ENCODE data around the gene EDEM3.

EDEM3 gene

GRCh38 chr1:184747089-184747955 lies 7.3 kb downstream of the EDEM3 start:
- no peak for DNase-seq (ENCODE audit: low read depth, low spot score)

GRCh38 chr1:184745929-184746638 lies 8.6 kb downstream of the EDEM3 start:
- peak; percentile 61 for DNase-seq (ENCODE audit: low read depth, low spot score)
- H3K4me3 ChIP-seq (ENCODE audit: low read length), result no peak overlapping the region

More at GRCh38 chr1:184747089-184747955, 7.3 kb downstream of the EDEM3 start:
- H3K4me3 ChIP-seq (ENCODE audit: low read length), result no peak overlapping the region

GRCh38 chr1:184745110-184745509 lies 9.5 kb downstream of the EDEM3 start:
- no peak overlapping the region for H3K4me3 ChIP-seq (ENCODE audit: low read length)
- DNase-seq (ENCODE audit: low read depth, low spot score), result no peak

- H3K4me3 ChIP-seq (ENCODE audit: low read length), result peak overlapping the region; percentile 26
- DNase-seq (ENCODE audit: low read depth, low spot score), result peak; percentile 87
These were observed 11.4 kb downstream of the EDEM3 start for GRCh38 chr1:184743062-184743756.

- no peak overlapping the region for H3K4me3 ChIP-seq (ENCODE audit: low read length)
These were observed 14.3 kb downstream of the EDEM3 start for GRCh38 chr1:184740344-184740743.

GRCh38 chr1:184739796-184740195 lies 14.9 kb downstream of the EDEM3 start:
- no peak for DNase-seq (ENCODE audit: low read depth, low spot score)
- no peak overlapping the region for H3K4me3 ChIP-seq (ENCODE audit: low read length)

More at GRCh38 chr1:184740344-184740743, 14.3 kb downstream of the EDEM3 start:
- DNase-seq (ENCODE audit: low read depth, low spot score), result no peak

- H3K4me3 ChIP-seq (ENCODE audit: low read length), result no peak overlapping the region
These were observed 15.6 kb downstream of the EDEM3 start for GRCh38 chr1:184739070-184739469.

GRCh38 chr1:184734980-184735379 lies 19.7 kb downstream of the EDEM3 start:
- DNase-seq (ENCODE audit: low read depth, low spot score), result no peak
- no peak overlapping the region for H3K4me3 ChIP-seq (ENCODE audit: low read length)

More at GRCh38 chr1:184739070-184739469, 15.6 kb downstream of the EDEM3 start:
- no peak for DNase-seq (ENCODE audit: low read depth, low spot score)

GRCh38 chr1:184724843-184725242 lies 29.8 kb downstream of the EDEM3 start:
- no peak for DNase-seq (ENCODE audit: low read depth, low spot score)

GRCh38 chr1:184716158-184716557 lies 38.5 kb downstream of the EDEM3 start:
- DNase-seq (ENCODE audit: low read depth, low spot score), result no peak

More at GRCh38 chr1:184724843-184725242, 29.8 kb downstream of the EDEM3 start:
- no peak overlapping the region for H3K4me3 ChIP-seq (ENCODE audit: low read length)

GRCh38 chr1:184709418-184709817 lies 45.2 kb downstream of the EDEM3 start:
- no peak for DNase-seq (ENCODE audit: low read depth, low spot score)
- H3K4me3 ChIP-seq (ENCODE audit: low read length), result no peak overlapping the region

More at GRCh38 chr1:184716158-184716557, 38.5 kb downstream of the EDEM3 start:
- no peak overlapping the region for H3K4me3 ChIP-seq (ENCODE audit: low read length)

GRCh38 chr1:184708084-184708676 lies 46.5 kb downstream of the EDEM3 start:
- H3K4me3 ChIP-seq (ENCODE audit: low read length), result no peak overlapping the region
- no peak for DNase-seq (ENCODE audit: low read depth, low spot score)

GRCh38 chr1:184705271-184705670 lies 49.4 kb downstream of the EDEM3 start:
- DNase-seq (ENCODE audit: low read depth, low spot score), result no peak
- H3K4me3 ChIP-seq (ENCODE audit: low read length), result no peak overlapping the region

GRCh38 chr1:184701816-184702215 lies 52.8 kb downstream of the EDEM3 start:
- no peak overlapping the region for H3K4me3 ChIP-seq (ENCODE audit: low read length)
- DNase-seq (ENCODE audit: low read depth, low spot score), result no peak

GRCh38 chr1:184698969-184699368 lies 55.7 kb downstream of the EDEM3 start:
- H3K4me3 ChIP-seq (ENCODE audit: low read length), result no peak overlapping the region
- DNase-seq (ENCODE audit: low read depth, low spot score), result no peak

- DNase-seq (ENCODE audit: low read depth, low spot score), result no peak
These were observed 56.6 kb downstream of the EDEM3 start for GRCh38 chr1:184698016-184698415.

GRCh38 chr1:184696403-184696802 lies 58.3 kb downstream of the EDEM3 start:
- no peak for DNase-seq (ENCODE audit: low read depth, low spot score)
- H3K4me3 ChIP-seq (ENCODE audit: low read length), result no peak overlapping the region

More at GRCh38 chr1:184698016-184698415, 56.6 kb downstream of the EDEM3 start:
- no peak overlapping the region for H3K4me3 ChIP-seq (ENCODE audit: low read length)

- H3K4me3 ChIP-seq (ENCODE audit: low read length), result no peak overlapping the region
- no peak for DNase-seq (ENCODE audit: low read depth, low spot score)
These were observed 59.6 kb downstream of the EDEM3 start for GRCh38 chr1:184695023-184695422.

GRCh38 chr1:184693011-184693410 lies 61.6 kb downstream of the EDEM3 start:
- DNase-seq (ENCODE audit: low read depth, low spot score), result no peak
- no peak overlapping the region for H3K4me3 ChIP-seq (ENCODE audit: low read length)
